Activated CD4-positive, alpha-beta T cell treated with anti-CD3 and anti-CD28 coated beads, Interleukin-2, Interleukin-4, amounts not matched to agents 100 ng/mL and 50 ng/mL, durations not matched to agents 16 hours and 8 hours (primary cell): ENCODE data around the gene MET.

ENCODE experiments used
- DNase-seq: peaks from one replicate; pipeline ENCODE4 v3.0.0-alpha.2; 2020; ENCODE audit warnings: low spot score

Gene MET

GRCh38 chr7:116665332-116665996 is 6.5 kb upstream of the MET start:
- DNase-seq: no peak

GRCh38 chr7:116669769-116670168 is 2.2 kb upstream of the MET start:
- DNase-seq: no peak

DNA sequence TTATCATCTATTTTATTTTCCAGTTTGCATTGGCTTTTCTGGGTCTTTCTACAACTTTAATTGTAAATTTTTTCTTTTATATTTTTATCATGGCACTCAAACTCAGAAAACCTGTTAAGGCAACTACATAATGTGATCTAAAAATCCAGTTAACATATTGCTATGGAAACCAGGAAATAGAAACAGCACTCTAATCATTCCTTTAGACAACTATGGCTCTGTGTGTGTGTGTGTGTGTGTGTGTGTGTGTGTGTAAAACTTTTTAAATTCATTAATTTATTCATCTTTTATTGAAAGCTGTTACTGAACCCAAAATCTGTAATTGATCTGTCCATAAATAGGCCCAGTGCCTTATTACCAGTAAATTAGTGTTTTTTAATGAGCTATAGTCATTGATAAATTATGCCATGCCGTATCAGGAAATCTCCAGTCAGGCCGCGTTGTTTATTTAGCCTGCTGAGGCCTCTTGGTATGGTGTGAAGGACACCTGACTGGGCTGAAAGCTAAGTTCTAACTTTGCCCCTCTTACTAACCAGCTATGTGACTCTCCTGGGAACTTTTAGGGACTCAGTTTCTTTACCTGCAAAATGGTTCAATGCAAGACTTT is 1.5 kb upstream of the MET start:
- DNase-seq: no peak

- DNase-seq: no peak
Measured at GRCh38 chr7:116671111-116671510, 885 bp upstream of the MET start.

DNA sequence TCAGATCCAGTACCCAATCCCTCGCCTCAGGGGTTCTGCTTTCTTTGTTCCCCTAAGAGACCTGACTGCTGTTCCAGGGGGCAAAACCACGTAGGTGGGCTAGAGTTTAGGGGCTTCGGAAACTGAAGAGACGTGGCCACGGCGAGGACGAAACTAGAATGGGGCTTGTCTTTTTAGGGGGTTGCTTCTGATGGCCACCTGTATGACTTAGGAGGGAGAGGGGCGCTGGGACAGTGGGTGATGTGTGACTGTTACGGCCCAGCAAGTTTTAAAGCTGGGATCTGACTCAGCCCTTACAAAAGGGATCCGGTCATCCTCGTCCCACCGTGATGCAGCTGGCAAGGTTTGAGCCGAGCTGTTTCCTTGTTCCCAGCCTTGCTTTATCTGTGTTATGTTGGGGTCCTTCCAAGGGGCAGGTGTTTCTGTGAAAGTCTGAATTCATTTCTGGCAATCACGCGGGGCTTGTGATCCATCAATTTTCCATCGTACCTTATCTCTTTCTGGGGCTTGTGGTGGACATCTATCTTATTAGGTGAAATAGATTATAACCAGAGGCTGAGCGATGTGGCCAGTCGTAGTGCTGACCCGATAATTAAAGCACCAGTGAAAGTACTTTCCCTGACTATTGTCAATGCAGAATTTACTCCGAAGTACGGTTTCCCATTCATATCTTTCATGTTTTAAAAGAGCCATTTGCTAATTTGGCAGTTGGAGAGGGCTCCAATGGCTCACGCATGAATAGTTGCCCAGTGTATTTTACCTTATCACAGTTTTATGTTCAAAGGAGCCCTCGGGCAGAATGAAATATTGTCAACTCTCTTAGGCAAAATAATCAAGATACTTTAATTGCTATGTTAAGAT is 830 bp downstream of the MET start:
- no peak for DNase-seq

DNA sequence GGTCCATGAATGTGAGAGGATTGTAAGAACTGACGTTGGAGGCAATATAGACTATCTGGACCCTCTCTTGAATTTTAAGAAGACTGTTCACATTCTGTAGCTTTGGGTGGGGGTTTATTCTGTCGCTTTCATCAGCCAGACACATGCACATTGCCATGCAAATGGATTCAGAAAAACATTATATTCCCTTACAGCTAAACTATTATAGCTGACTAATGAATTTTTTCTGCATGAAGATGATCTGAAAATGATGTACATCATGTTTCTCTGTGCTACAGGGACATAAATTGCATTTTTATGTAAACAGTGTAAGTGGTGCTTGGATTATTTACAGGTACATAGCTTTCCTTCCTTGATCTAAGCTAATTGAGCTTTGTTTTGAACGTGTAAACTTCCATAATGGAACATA is 1.5 kb downstream of the MET start:
- no peak for DNase-seq

DNA sequence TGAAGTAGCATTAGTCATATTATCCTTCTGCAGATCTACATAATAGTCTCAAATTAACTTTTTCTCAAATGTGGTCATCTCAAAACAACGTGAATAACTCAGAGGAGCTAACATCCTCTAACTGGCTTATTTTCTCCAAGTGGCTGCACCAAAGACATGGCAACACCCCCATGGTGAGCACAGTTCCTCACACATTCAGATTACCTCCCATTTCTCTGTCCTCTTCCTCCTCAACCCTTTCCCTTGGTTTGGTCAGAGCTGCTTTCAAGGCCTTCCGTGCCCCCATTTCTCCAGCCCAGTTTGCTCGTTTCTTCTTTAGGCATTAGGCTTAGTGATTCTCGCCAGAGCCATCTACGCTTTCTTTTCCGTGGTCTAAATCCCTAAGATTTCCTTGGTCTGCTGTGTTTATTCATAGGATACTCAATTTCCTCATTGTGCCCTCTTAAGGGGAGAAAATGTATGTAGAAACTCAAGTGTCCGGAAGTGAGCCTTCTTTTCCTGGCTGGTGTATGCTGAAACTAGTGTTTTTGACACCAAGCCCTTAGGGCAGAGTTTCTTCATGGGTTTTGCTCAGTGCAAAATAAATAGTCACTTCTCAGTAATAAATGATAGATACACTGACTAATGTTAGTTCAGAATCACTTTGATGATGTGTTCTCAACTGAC is 2.6 kb downstream of the MET start:
- DNase-seq: no peak

DNA sequence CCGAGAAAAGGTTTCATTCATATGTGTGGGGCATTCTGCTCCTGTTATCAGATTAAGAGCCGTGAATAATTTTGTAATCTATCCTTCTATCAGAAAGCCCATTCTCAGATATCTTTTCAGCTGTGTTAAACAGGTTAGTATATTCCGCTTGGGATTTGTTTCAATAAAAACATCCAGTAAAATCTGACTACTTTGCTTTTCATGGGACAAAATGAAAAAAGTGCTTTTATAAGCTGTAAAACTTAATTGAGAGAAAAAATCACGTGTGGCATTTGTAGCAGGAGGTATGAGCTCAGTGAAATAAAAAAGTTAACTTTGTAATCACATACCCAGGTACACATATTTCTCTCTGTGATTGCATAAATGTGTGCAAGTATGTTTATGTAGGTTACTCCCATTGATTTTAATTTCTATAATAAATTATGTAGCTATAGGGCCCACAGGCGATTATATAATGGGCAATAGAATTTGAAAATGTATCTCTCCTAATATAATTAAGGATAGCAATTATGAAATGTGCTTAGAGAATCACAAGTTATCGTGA is 3.9 kb downstream of the MET start:
- DNase-seq: no peak

DNA sequence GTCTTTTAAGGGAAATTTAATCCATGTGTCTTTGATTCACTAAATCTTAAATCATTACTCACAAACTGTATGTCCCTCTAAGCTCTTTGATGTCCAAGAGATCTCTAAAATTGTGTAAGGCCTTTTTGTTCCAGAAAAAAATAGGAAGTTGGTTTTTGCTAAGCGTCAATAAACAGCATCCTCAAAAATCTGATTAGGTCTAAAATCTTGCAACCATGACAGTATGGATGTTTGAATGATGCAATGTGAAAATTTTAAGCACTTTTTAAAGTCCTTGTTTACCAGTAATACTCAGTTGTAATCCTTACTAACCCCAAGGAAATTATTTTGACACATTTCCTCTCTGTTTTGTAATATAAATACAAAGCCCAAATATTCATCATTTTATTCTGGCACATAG is 6.8 kb downstream of the MET start:
- DNase-seq: no peak

GRCh38 chr7:116679500-116679899 is 7.5 kb downstream of the MET start:
- DNase-seq: peak; percentile 64

- no peak for DNase-seq
Measured at GRCh38 chr7:116683786-116684185, 11.8 kb downstream of the MET start.

DNA sequence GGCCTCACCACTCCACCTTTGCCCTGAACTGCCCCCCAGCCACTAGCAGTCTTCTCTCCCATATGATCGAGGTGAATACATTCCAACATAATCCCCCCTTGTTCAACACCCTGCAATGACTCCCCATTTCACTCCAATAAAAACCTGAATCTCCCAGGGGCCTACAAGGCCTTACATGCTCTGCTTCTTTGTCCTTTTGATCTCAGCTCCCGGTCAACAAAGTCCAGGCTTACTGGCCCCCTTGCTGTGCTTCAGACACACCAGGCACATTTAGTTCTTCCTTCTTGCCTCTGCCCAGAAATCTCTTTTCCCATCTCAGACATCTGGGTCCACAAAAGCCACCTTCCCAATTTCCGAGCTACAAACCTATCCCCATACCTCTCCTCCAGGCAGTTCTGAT is 14.0 kb downstream of the MET start:
- no peak for DNase-seq

DNA sequence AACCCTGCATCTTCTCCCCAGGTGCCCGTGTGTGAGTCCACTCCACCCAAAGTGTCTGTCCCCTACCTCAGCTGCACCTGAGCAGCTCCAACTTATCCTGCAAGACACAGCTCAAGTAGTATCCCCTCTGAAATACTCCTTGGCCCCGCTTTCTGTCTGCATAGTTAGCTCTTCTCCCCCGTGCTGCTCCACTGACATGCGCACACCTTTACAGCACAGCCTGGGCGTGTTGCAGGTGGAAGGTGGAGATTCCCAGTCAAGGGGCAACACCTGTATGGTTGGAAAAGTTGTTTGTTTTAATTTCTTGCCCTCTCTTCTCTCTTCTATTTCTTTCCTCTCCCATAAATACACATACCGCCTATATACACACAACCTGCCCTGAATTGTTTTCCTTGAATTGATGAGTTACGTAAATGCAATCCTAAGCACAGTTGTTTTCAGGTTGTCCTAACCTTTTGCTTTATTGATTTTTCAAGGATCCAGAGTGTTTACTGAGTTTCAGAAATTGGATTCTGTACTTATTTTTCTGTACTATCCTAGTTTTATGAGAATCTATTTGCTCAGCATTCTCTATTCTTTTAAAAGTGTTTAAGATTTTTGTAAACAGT is 14.9 kb downstream of the MET start:
- no peak for DNase-seq

GRCh38 chr7:116687801-116688201 is 15.8 kb downstream of the MET start:
- no peak for DNase-seq

- no peak for DNase-seq
Measured at GRCh38 chr7:116689790-116690259, 17.8 kb downstream of the MET start.

GRCh38 chr7:116691664-116692063 is 19.7 kb downstream of the MET start:
- no peak for DNase-seq

GRCh38 chr7:116692401-116693308 is 20.7 kb downstream of the MET start:
- DNase-seq: no peak

- no peak for DNase-seq
Measured at GRCh38 chr7:116696707-116697106, 24.7 kb downstream of the MET start.

- no peak for DNase-seq
Measured at GRCh38 chr7:116697152-116697551, 25.2 kb downstream of the MET start.

DNA sequence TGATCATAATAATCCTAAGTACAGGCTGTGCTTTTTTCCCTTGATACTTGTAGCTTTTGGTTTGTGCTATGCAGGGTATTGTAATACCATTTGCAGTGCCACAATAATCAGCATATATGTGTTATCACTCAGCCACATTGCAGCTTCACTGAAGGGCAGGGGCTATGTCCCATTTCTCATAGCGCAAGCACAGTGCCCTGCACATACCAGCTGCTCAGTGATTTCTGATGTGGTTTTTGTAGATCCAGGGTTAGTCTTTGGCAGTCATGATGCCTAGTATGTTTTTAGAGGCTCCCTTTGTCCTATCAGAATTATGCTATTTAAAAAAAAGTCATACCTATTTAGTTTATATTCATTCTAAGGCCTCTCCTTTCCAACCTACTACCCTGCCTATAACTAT is 25.8 kb downstream of the MET start:
- no peak for DNase-seq

DNA sequence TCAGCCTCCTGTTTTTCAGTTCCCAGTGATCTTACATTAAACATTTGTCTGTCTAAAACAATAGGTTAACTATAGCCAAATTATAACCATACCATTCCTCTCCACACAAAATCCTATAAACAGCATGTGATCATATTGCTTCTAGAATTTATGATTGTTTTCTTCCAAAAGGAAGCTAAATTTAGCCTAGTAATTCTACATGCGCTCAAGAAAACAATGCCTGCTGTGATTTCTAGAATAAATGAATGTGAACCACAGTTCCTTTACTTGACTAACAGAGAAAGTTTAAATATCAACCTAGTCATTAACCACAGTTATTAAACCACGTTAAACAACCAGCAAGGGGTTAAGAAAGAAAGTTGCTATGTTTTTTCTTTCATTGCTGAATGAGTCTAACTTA is 26.4 kb downstream of the MET start:
- DNase-seq: no peak
